B cell (primary cell): ENCODE measurements around the gene KLF16. TPM values are rescaled to one million over a fixed set of nuclear protein-coding genes. Genes with fewer than 3 reads are reported as not detected.
A peak's percentile ranks its signal among the peaks of the same experiment; 100 is the strongest.
"Not testable (repeated sequence)": the region's sequence is repeated elsewhere in the genome, so short reads cannot be mapped to it uniquely, and the experiment has no call there.

Experiments used
- ATAC-seq: fragments of 200-7000 bp; cut with Tn5 transposase; one replicate; pipeline ENCODE4 v1.10.0; 2021; ENCODE audit warnings: low read depth, mild to moderate bottlenecking, moderate number of reproducible peaks, moderate library complexity
- CTCF ChIA-PET: fragments of 350-600 bp; sonication (Branson Sonifier 250); formaldehyde crosslinking; loops from one replicate; lab custom pipeline; 2021; ENCODE audit warnings: antibody characterized with exemption, inconsistent platforms; lab: Charles Lee
- POLR2A ChIA-PET: fragments of 350-600 bp; sonication (Branson Sonifier 250); formaldehyde crosslinking; loops from one replicate; lab custom pipeline; 2021; ENCODE audit warnings: antibody characterized with exemption; lab: Charles Lee
- DNase-seq: peaks from one replicate; pipeline ENCODE4 v3.0.0; 2013
- H2AFZ ChIP-seq: 2 replicates; pipeline ENCODE4 v1.6.1; 2012; ENCODE audit warnings: mild to moderate bottlenecking, low read depth, low read length; ENCODE audit not compliant: insufficient read depth, poor library complexity, severe bottlenecking
- H3K27ac ChIP-seq, 2 donors: 1 replicate in 1 of 2; 2 replicates in 1 of 2; pipeline ENCODE4 v1.5.1; 2012 to 2013; ENCODE audit warnings: low read length in 2 of 2, mild to moderate bottlenecking in 2 of 2, moderate library complexity in 1 of 2
- H3K27me3 ChIP-seq, 4 experiments: fragments of 200-600 bp in 1 of 4; sonication (generic) in 1 of 4; replicated peaks in 1 of 4; 1 replicate in 2 of 4; 2 replicates in 2 of 4; pipeline versions ENCODE4 v1.6.1 to v1.7.0; 2013 to 2016; ENCODE audit warnings: low read length in 3 of 4, mild to moderate bottlenecking in 2 of 4, mixed read lengths in 1 of 4, moderate library complexity in 1 of 4; ENCODE audit not compliant: insufficient read depth in 4 of 4, control insufficient read depth in 3 of 4; ENCODE audit errors: control extremely low read depth in 1 of 4
- H3K36me3 ChIP-seq, 2 experiments: replicated peaks in 1 of 2; 1 replicate in 1 of 2; 2 replicates in 1 of 2; pipeline versions ENCODE4 v1.6.1 to v1.7.1; 2013; ENCODE audit warnings: low read length in 1 of 2; ENCODE audit not compliant: insufficient read depth in 2 of 2, control insufficient read depth in 1 of 2; ENCODE audit errors: control extremely low read depth in 1 of 2, extremely low read depth in 1 of 2
- H3K4me1 ChIP-seq, 2 donors: fragments of 200-600 bp in 1 of 2; sonication (generic) in 1 of 2; 1 replicate in 1 of 2; 2 replicates in 1 of 2; pipeline versions ENCODE4 v1.5.1 to v1.6.1; 2013 to 2017; ENCODE audit warnings: low read length in 2 of 2; ENCODE audit not compliant: control insufficient read depth in 2 of 2, insufficient read depth in 2 of 2
- H3K4me2 ChIP-seq: replicated peaks from 2 replicates; pipeline ENCODE3; 2012; ENCODE audit warnings: mild to moderate bottlenecking, low read depth, low read length; ENCODE audit not compliant: poor library complexity, severe bottlenecking
- H3K4me3 ChIP-seq, 5 experiments: fragments of 200-600 bp in 1 of 5; sonication (generic) in 1 of 5; 1 replicate in 3 of 5; 2 replicates in 2 of 5; pipeline versions ENCODE4 v1.5.1 to v1.7.0; 2011 to 2016; ENCODE audit warnings: low read length in 4 of 5, mild to moderate bottlenecking in 4 of 5, low read depth in 2 of 5, control low read depth in 1 of 5, moderate library complexity in 1 of 5; ENCODE audit not compliant: insufficient read depth in 1 of 5; ENCODE audit errors: control extremely low read depth in 1 of 5, extremely low read depth in 1 of 5
- H3K79me2 ChIP-seq: fragments of 200-600 bp; sonication (generic); one replicate; pipeline ENCODE4 v1.6.0; 2016; ENCODE audit warnings: low read length; ENCODE audit not compliant: control insufficient read depth, insufficient read depth
- H3K9ac ChIP-seq: fragments of 200-600 bp; sonication (generic); 2 replicates; pipeline ENCODE4 v1.6.1; 2017; ENCODE audit warnings: mild to moderate bottlenecking, low read length, moderate library complexity
- H3K9me3 ChIP-seq, 3 donors: one replicate each; pipeline versions ENCODE4 v1.6.1 to v1.7.1; 2013; ENCODE audit warnings: low read length in 2 of 3; ENCODE audit not compliant: control insufficient read depth in 2 of 3, insufficient read depth in 1 of 3; ENCODE audit errors: control extremely low read depth in 1 of 3
- H4K20me1 ChIP-seq: 2 replicates; pipeline ENCODE4 v1.6.0; 2012; ENCODE audit warnings: mild to moderate bottlenecking, low read length; ENCODE audit not compliant: insufficient read depth, control insufficient read depth, poor library complexity, severe bottlenecking
- H3K27ac Mint-ChIP-seq: one replicate; pipeline ENCODE4 v1.8.0; 2021; ENCODE audit warnings: mixed read lengths
- H3K27me3 Mint-ChIP-seq: one replicate; pipeline ENCODE4 v1.8.0; 2021; ENCODE audit warnings: mixed read lengths
- H3K4me1 Mint-ChIP-seq: one replicate; pipeline ENCODE4 v1.8.0; 2021; ENCODE audit warnings: mixed read lengths
- H3K4me3 Mint-ChIP-seq: one replicate; pipeline ENCODE4 v1.8.0; 2021; ENCODE audit warnings: mixed read lengths
- H3K9me3 Mint-ChIP-seq: one replicate; pipeline ENCODE4 v1.8.0; 2022; ENCODE audit warnings: mixed read lengths; ENCODE audit not compliant: insufficient read depth
- CTCF ChIP-seq: fragments of 200-600 bp; IDR thresholded peaks from one replicate; pipeline ENCODE4 v1.8.0; 2022; ENCODE audit warnings: antibody characterized with exemption, mild to moderate bottlenecking
- EZH2 ChIP-seq: IDR thresholded peaks from 2 replicates; pipeline ENCODE4 v1.6.1; 2012; ENCODE audit warnings: borderline replicate concordance, low read depth, mild to moderate bottlenecking, moderate library complexity, low read length; ENCODE audit not compliant: insufficient read depth, poor library complexity, severe bottlenecking
- WGBS: methylation state at CpG from one replicate; pipeline ENCODE4 v1.1.5; 2013; ENCODE audit warnings: missing lambda C conversion rate; ENCODE audit not compliant: insufficient coverage; 5-methylcytosine and 5-hydroxymethylcytosine counted together
- intact Hi-C: fragments of 100-400 bp; cut with micrococcal nuclease; formaldehyde crosslinking; loops from one replicate; pipeline ENCODE4 v1.10.0; 2022
- polyA plus RNA-seq: library from polyadenylated mRNA; depleted of rRNA; stranded (reverse); fragments of >200 nt; gene quantifications from 2 replicates; pipeline ENCODE4 v1.2.3, GENCODE V29; 2012
- total RNA-seq, 2 donors: library from RNA; stranded (reverse); fragments of 120-200 nt in 1 of 2; gene quantifications; 1 replicate in 1 of 2; 2 replicates in 1 of 2; pipeline versions ENCODE4 v1.2.3 to v1.2.4, GENCODE V29; 2013 to 2022

The KLF16 gene
- total and polyA plus RNA-seq, 2 donors (not counting 1 experiment from before 2014, with no cell fraction given) = 29.7 to 49.0 TPM

GRCh38 chr19:1875646-1876495, 12.5 kb upstream of the KLF16 start:
- under 1% methylated on average over 87 of the region's 87 CpGs for whole genome bisulfite sequencing

GRCh38 chr19:1875265-1875645, 11.9 kb upstream of the KLF16 start:
- peak overlapping the region; percentile 81 to 97 (median 92) for H3K4me3 ChIP-seq

More at GRCh38 chr19:1875646-1876495, 12.5 kb upstream of the KLF16 start:
- Histone ChIP-seq H4K20me1 (peaks cover 59% of the 10 kb centered on the region), H3K27ac (peak overlapping the region; percentile 66 to 96), H3K9me3 (no peaks in the 10 kb centered on the region), H3K4me3 (peak overlapping the region; percentile 81 to 97 (median 92)), H3K9ac (peak overlapping the region; percentile 98), H3K27me3 (no peaks in the 10 kb centered on the region), H3K36me3 (peaks cover 0 to 33% of the 10 kb centered on the region in 2 experiments), H2AFZ (peak overlapping the region; percentile 82), H3K4me1 (peaks cover 20 to 36% of the 10 kb centered on the region in 2 donors), H3K79me2 (peaks cover 67% of the 10 kb centered on the region), H3K4me2 (peak overlapping the region; percentile 99)
- H3K9me3 Mint-ChIP-seq = no peaks in the 10 kb centered on the region
- TF ChIP-seq EZH2 (no peak), CTCF (no peak)
- intact Hi-C loops = loop anchor here (1.0 to 10.0 kb wide), 5 partner anchors 9 to 139 kb away; partner anchors contain the start of genes ABHD17A, ADAT3, BTBD2 and SCAMP4
- H3K4me1 Mint-ChIP-seq = peaks cover 28% of the 10 kb centered on the region
- ChIA-PET POLR2A (interaction anchor here (0.6 to 1.8 kb wide), 7 partner anchors 9 to 509 kb away, joined by 3 to 21 read pairs (median 8); partner anchors contain the start of gene ABHD17A), CTCF (interaction anchor here (0.6 to 2.7 kb wide), 11 partner anchors 9 to 217 kb away, joined by 3 to 19 read pairs (median 4); partner anchors contain the start of gene REXO1)
- DNase-seq (peak; percentile 93), ATAC-seq (peak; percentile 94)
- no peaks in the 10 kb centered on the region for H3K27me3 Mint-ChIP-seq
- peak overlapping the region; percentile 99 for H3K4me3 Mint-ChIP-seq
- peak overlapping the region; percentile 94 for H3K27ac Mint-ChIP-seq

More at GRCh38 chr19:1875265-1875645, 11.9 kb upstream of the KLF16 start:
- peaks cover 27% of the 10 kb centered on the region for H3K4me1 Mint-ChIP-seq
- ATAC-seq, H3K27me3 Mint-ChIP-seq, H3K27me3 ChIP-seq, DNase-seq, H3K9me3 ChIP-seq, H3K9me3 Mint-ChIP-seq: not testable (repeated sequence)
- Histone ChIP-seq H3K4me1 (peaks cover 20 to 36% of the 10 kb centered on the region in 2 donors), H2AFZ (peak overlapping the region; percentile 82), H3K9ac (peak overlapping the region; percentile 98), H3K79me2 (peaks cover 67% of the 10 kb centered on the region), H3K27ac (peak overlapping the region; percentile 66 to 96), H3K36me3 (peaks cover 0 to 27% of the 10 kb centered on the region in 2 experiments), H4K20me1 (peaks cover 53% of the 10 kb centered on the region), H3K4me2 (peak overlapping the region; percentile 99)
- WGBS = 2% methylated on average over 11 of the region's 11 CpGs
- intact Hi-C loops = loop anchor here (10.0 kb wide), 1 partner anchor 140 kb away; the partner anchor contains the start of gene BTBD2
- peak overlapping the region; percentile 94 for H3K27ac Mint-ChIP-seq
- POLR2A ChIA-PET = interaction anchor here (0.7 to 1.8 kb wide), 5 partner anchors 9 to 22 kb away, joined by 3 to 21 read pairs (median 6); partner anchors contain the start of gene ABHD17A
- CTCF ChIA-PET = interaction anchor here (0.6 to 2.7 kb wide), 8 partner anchors 9 to 421 kb away, joined by 3 to 19 read pairs (median 5); partner anchors contain the start of gene REXO1
- H3K4me3 Mint-ChIP-seq = peak overlapping the region; percentile 99
